Pons (tissue), 1 donor: ENCODE data around the gene SLC49A3.
"Not testable (repeated sequence)": the region's sequence is repeated elsewhere in the genome, so short reads cannot be mapped to it uniquely, and the experiment has no call there.

Experiments
- DNase-seq: peaks from one replicate; pipeline ENCODE4 v3.0.0-alpha.2; 2016; ENCODE audit warnings: low spot score

Gene SLC49A3

GRCh38 chr4:680551-680927 lies 8.4 kb downstream of the SLC49A3 start:
- no peak for DNase-seq

GRCh38 chr4:680091-680490 lies 8.9 kb downstream of the SLC49A3 start:
- no peak for DNase-seq

GRCh38 chr4:679629-680028 lies 9.3 kb downstream of the SLC49A3 start:
- DNase-seq = no peak

DNA sequence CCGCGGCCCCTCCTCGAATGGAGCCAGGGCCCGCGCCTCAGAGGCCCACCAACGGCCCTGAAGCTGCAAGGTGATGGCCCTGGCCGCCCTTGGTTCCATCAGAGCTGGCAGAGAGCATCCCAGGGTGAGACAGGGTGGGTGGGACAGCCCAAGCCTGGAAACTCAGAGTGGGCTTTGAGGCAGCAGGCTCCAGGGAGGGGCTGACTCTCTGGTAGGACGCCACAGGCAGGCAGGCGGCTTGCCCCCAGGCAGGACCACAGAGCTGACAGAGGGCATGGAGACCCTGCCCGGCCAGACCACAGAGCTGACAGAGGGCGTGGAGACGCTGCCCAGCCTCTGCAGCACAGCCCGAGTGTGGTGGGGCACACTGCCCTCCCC lies 9.9 kb downstream of the SLC49A3 start:
- no peak for DNase-seq

DNA sequence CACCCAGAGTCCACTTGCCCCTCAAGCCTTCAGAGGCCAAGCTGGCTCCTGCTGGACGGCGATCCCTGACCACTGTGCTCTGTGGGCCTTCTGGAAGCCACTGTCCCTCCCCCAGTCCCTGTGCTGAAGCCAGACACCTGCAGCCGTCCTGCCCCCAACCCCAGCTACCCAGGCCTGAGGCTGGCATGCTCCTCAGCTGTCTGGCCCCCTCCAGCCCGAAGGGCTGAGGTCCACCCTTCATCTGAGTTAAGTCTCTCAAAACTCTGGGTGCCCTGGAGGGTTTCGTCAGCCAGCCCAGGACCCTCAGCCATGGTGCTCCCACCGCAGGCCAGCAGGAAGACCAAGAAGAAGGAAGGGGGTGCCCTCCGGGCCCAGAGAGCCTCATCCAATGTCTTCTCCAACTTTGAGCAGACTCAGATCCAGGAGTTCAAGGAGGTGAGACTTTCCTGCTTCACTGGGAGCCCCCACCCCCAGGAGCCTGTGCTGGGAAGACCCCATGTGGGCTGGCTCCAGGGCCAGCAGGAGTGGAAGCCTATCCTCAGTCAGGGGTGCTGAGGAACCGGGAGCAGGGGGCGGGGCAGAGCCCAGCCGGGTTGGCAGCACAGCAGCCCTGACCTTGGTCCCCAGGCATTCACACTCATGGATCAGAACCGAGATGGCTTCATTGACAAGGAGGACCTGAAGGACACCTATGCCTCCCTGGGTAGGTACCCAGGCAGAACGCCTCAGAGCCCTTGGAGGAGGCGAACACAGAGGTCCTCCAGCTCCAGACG lies 10.4 kb downstream of the SLC49A3 start:
- DNase-seq = no peak

DNA sequence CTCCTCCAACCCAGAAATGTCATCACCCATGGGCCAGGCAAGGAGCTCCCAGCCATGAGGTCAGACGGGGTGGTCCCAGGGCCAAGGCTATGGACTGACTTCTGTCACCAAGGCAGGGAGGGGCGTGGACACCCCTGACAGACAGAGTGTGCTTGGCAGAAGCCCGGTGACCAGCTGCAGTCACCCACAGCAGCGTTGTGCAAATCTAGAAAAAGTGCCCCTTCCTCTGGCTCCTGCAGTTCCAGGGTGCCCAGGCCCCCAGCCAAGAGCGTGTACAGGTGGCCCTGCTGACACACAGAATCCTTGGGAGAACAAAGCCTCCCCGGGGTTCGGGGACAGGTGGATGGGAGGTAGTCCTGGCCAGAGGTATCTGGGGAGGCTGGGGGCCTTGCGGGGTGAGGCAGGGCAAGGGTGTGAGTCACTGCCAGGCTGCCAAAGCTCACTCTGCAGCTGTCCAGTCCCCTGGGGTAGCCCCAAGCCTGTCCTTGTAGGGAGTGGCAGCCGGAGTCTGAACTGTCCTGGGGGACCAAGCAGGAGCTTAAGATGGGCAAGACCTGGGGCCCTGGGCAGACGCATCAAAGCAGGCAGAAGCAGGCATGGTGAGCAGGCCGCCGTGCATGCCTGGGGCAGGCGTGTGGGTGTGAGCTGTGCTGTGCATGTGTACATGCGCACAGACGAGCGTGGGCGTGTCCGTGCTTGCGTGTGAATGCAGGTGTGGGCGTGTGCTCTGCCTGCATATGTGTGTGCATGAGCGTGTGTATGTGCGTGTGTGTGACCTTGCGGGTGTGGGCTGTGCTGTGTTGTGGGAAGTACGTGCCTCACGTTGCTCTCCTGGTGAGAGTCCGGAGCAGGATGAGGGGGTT lies 11.3 kb downstream of the SLC49A3 start:
- no peak for DNase-seq

GRCh38 chr4:676871-677235 lies 12.1 kb downstream of the SLC49A3 start:
- no peak for DNase-seq

DNA sequence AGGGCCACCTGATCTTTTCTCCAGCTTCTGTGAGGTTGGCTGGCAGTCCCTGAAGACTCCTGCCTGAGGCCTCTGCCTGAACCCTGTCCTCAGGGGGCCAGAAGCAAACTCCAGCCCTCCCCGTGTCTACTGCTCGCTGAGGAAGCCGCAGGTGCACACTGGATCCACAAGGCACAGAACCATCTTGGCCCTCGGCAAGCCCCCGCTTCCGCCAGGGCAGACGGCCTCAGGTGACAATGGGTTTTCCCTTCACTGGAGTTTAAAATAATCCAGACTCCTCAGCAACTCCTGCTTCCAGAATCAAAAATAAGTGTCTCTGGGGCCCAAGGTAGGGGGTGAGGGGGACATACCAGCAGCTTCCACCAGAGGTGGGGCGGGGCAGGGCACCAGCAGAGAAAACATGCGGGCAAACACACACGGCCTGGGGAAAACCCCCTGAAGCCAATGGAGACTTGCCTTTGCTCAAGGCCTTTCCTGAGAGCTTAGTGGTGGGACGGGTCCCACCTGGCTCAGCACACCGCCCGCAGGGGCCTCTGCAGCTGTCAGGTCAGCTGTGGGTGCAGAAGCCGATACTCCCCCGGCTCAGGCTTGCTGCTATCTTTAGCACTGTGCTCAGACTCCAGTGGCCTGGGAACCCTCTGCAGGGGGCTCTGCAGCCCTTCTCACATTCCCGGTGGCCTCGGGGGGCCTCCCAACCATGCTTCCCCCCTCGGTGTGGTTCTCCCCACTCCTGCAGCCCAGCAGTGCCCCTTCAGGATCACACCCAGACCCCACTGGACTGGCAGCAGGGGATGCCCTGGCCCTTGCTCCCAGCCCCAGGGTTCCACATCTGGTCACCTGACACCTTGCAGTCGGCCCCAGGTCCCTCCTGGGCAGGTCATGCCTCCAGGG lies 12.7 kb downstream of the SLC49A3 start:
- no peak for DNase-seq

DNA sequence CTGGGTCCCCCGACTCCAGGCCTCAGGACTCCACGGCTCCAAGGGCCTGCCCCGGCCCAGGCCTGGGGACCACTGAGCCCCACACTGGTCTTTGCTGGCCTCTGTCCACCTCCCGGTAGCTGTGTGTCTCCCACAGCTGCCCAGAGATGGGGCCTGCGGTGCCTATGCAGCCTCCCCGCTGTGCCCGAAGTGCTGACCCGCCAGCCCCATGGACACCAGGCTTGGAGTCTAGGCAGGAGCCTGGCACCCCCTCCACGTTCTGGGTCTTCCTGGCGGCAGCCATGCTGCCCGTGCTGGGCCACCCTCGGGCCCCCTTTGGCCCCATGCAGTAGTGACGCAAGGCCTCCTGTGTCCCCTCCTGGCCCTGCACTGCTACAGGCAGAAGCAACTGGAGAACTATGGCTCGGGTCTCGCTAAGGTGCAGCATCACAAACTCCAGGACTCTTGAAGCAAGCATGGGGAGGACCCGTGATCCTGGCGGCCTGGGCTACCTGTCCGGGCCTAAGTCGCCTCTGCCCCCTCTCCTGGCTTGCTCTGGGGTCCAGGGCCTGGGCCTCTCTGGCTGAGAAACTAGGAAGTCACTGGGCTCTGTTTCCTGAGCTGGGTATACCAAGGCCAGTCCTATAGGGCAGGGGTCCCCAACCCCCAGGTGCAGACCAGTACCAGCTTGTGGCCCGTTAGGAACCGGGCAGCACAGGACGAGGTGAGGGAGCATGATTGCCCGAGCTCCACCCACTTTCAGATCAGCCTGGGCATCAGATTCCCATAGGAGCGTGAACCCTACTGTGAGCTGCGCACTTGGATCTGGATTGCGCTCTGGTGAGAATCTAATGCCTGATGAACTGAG lies 13.7 kb downstream of the SLC49A3 start:
- DNase-seq = no peak

GRCh38 chr4:674172-675035 lies 14.5 kb downstream of the SLC49A3 start, which contains the start of the genes ATP5ME and MYL5:
ATP5ME (minus strand) TSS chr4:674276; CDS start chr4:674247, 29 bp downstream.
MYL5 (plus strand) TSS chr4:674542; CDS start chr4:678027, 3,485 bp downstream.
- DNase-seq = peak; percentile 97

DNA sequence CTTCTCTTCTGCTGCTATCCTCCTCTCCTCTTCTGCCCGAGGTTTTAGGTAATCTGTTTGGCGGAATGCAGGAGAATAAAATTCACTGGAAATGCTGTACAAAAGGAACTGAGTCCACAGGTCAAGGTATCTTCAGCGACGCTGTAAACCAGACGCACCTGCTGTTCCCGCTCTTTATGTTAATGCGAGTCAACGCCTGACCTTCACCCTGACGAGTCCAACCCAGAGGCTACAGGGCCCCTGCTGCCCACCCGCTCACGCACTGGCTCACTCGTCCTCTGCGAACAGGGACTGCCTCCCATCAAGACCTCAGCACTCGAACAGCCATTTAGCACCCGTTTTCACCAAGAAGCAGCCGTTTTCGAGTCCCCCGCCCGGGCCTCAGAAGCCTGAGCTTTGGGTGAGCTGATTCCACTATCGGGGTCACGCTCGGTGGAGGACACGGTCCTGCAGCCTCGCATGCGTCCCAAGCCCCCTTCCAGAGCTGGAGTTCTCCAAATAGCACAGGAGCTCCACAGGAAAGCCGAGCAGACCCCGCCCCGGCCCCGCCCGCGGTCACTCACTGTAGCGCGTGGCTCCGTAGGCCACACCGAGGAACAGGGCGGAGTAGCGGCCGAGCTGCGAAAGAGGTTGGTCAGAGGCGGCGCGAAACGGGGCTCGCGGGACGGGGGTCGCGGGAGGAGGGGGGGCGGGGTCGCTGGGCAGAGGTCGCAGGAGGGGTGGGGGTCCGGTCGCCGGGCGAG lies 15.4 kb downstream of the SLC49A3 start:
- no peak for DNase-seq

DNA sequence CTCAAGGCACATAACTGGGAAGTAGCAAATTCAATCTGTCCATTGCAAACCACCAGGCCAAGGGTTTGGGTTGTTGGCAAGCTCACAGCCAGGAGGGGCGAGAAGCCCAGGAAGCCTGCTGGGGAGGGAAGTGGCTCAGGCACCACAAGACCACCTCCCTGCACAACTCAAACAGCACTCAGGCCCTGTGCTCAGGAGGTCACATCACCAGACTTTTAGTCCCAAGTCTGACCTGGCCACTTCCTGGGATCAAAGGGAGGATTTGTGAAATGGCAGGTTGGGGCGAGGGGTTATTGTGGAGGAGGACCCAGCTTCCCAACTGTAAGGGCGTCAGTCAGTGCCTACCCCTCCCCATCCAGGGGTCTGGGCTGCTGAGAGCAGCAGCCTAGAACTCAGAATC lies 17.2 kb downstream of the SLC49A3 start:
- no peak for DNase-seq

GRCh38 chr4:669806-670559 lies 19.0 kb downstream of the SLC49A3 start:
- DNase-seq = not testable (repeated sequence)

- DNase-seq = not testable (repeated sequence)
These were observed 20.7 kb downstream of the SLC49A3 start for GRCh38 chr4:668219-668618.

- DNase-seq = no peak
These were observed 21.4 kb downstream of the SLC49A3 start for GRCh38 chr4:667545-667925.

DNA sequence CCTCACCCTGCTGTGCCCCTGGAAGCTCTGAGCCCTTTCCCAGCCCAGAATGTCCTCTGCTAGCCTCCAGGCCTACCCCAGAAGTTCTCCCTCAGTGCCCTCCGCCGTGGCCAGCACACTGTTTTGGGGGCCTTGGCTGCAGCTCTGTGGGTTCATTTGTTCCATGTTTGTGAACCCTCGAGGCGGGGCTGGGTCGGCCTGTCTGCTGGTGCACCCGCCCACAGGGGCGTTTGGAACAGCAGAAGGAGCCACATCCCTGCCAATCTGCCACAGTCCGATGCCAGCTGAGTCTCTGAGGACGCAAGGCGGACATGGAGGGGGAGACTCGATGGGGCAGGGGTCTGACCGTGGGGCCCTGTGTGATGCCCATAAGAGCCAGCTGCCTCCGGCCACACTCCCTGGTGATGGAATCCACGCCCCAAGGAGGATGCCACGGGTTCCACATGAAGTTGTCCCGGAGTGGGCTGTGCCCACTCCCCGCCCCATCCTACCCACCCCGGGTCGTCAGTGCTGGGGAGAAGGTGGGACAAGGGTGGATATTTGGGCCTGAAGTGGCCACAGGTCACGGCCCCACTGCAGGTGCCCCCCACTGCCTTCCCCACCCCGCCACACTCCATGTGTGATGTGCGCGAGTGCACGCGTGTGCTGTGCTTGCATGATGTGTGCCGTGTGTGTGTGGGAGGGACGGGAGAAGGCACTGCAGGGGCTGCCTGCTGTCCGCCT lies 22.0 kb downstream of the SLC49A3 start:
- DNase-seq = no peak

- no peak for DNase-seq
These were observed 22.5 kb downstream of the SLC49A3 start for GRCh38 chr4:666436-666810.

- DNase-seq = no peak
These were observed 23.1 kb downstream of the SLC49A3 start for GRCh38 chr4:665751-666435.
